Mononuclear cell (primary cell): ENCODE measurements around the gene PDE6C. TPM values are rescaled to one million over a fixed set of nuclear protein-coding genes. Genes with fewer than 3 reads are reported as not detected.

Source experiments
- total RNA-seq: library from RNA; depleted of rRNA; stranded (reverse); fragments of >200 nt; gene quantifications from one replicate; pipeline ENCODE4 v1.2.3, GENCODE V29; 2012

Gene PDE6C
- total RNA-seq, 1 donor, result not detected

Other genes with a start within 250 kb of the PDE6C start
- gene MYOF, start 130.2 kb upstream of the PDE6C start, total RNA-seq, result 5.2 TPM
- gene CEP55, start 115.9 kb upstream of the PDE6C start, total RNA-seq, result 0.42 TPM
- gene FFAR4, start 45.9 kb upstream of the PDE6C start, total RNA-seq, result under 0.01 TPM
- gene RBP4, start 11.3 kb upstream of the PDE6C start, total RNA-seq, result not detected
- 12.2 TPM for gene FRA10AC1, start 90.1 kb downstream of the PDE6C start, total RNA-seq
- 0.21 TPM for gene LGI1, start 145.4 kb downstream of the PDE6C start, total RNA-seq